Spinal cord (tissue), 10 donors: Measurements from ENCODE around the gene AHI1. TPM values are rescaled to one million over a fixed set of nuclear protein-coding genes. Genes with fewer than 3 reads are reported as not detected.

Experiments
- DNase-seq, 6 donors: peaks; one replicate each; pipeline versions ENCODE4 v3.0.0 to v3.0.0-alpha.2; 2013 to 2015; ENCODE audit warnings: low spot score in 6 of 6, low read depth in 4 of 6
- H3K27ac ChIP-seq: one replicate; pipeline ENCODE4 v1.5.1; 2013; ENCODE audit warnings: low read depth, low read length, control low read depth
- H3K27me3 ChIP-seq: one replicate; pipeline ENCODE4 v1.6.1; 2013; ENCODE audit warnings: low read length; ENCODE audit not compliant: control insufficient read depth, insufficient read depth
- H3K36me3 ChIP-seq: one replicate; pipeline ENCODE4 v1.6.1; 2013; ENCODE audit warnings: low read length; ENCODE audit not compliant: control insufficient read depth, insufficient read depth
- H3K4me1 ChIP-seq: one replicate; pipeline ENCODE4 v1.6.1; 2013; ENCODE audit warnings: low read length; ENCODE audit not compliant: control insufficient read depth, insufficient read depth
- H3K4me3 ChIP-seq: one replicate; pipeline ENCODE4 v1.5.1; 2013; ENCODE audit warnings: low read depth, low read length, control low read depth
- H3K9me3 ChIP-seq: one replicate; pipeline ENCODE4 v1.6.1; 2013; ENCODE audit warnings: low read length; ENCODE audit not compliant: control insufficient read depth, insufficient read depth
- WGBS: methylation state at CpG from one replicate; pipeline ENCODE4 v1.1.5; 2013; ENCODE audit warnings: missing lambda C conversion rate; ENCODE audit not compliant: insufficient coverage; 5-methylcytosine and 5-hydroxymethylcytosine counted together
- polyA plus RNA-seq, 2 donors: library from polyadenylated mRNA; unstranded; fragments of 120-200 nt; gene quantifications; one replicate each; pipeline ENCODE4 v1.2.1, GENCODE V29; 2013; ENCODE audit not compliant: insufficient read length in 2 of 2
- small RNA-seq: library from RNA; depleted of rRNA; stranded (forward); fragments of <200 nt; gene quantifications from one replicate; pipeline ENCODE3, GENCODE V24; 2014; ENCODE audit warnings: low replicate concordance
- total RNA-seq, 2 donors: library from RNA; depleted of rRNA in 1 of 2; stranded (reverse); fragments of 120-200 nt in 1 of 2; fragments of >200 nt in 1 of 2; gene quantifications; one replicate each; pipeline versions ENCODE4 v1.2.3 to v1.2.4, GENCODE V29; 2013 to 2014
- donor health status: healthy.

Gene AHI1
- total and polyA plus RNA-seq, 4 donors = 57.7 to 131 (median 85.2) TPM

- Histone ChIP-seq H3K9me3 (no peaks in the 10 kb centered on the region), H3K4me1 (no peaks in the 10 kb centered on the region), H3K4me3 (no peak overlapping the region), H3K27me3 (no peaks in the 10 kb centered on the region), H3K36me3 (no peaks in the 10 kb centered on the region), H3K27ac (no peak overlapping the region)
- no CpG with 5 or more reads among the region's 1 CpG for WGBS
- no peak for DNase-seq
Measured at GRCh38 chr6:135234492-135234780, 263.1 kb downstream of the AHI1 start.

GRCh38 chr6:135233686-135234491, 263.7 kb downstream of the AHI1 start:
- Histone ChIP-seq H3K4me3 (no peak overlapping the region), H3K4me1 (no peaks in the 10 kb centered on the region), H3K9me3 (no peaks in the 10 kb centered on the region), H3K27ac (no peak overlapping the region), H3K27me3 (no peaks in the 10 kb centered on the region), H3K36me3 (no peaks in the 10 kb centered on the region)
- DNase-seq = no peak
- 65% methylated on average over 4 of the region's 5 CpGs for WGBS

Small RNA genes lying within 50 kb of the gene (small RNA-seq; reads per million reads assigned to genes)
- gene MIR548A2 (not detected), gene RF00019 (not detected)
